ENCODE measurements around the gene NSG1.
"Not testable (repeated sequence)": the region's sequence is repeated elsewhere in the genome, so short reads cannot be mapped to it uniquely, and the experiment has no call there.

The NSG1 gene

GRCh38 chr4:4386736-4387392 is at the start of gene NSG1:
Gene NSG1 (plus strand): TSS chr4:4387102. CDS start chr4:4387630, 528 bp downstream.
- peak; percentile 31 for DNase-seq

GRCh38 chr4:4338210-4339001 is 48.5 kb upstream of the NSG1 start:
- DNase-seq = no peak

- DNase-seq = no peak
Measured at GRCh38 chr4:4339504-4340085, 47.3 kb upstream of the NSG1 start.

- no peak for DNase-seq
Measured at GRCh38 chr4:4341861-4342650, 44.8 kb upstream of the NSG1 start.

GRCh38 chr4:4343038-4343437 is 43.9 kb upstream of the NSG1 start:
- no peak for DNase-seq

- no peak for DNase-seq
Measured at GRCh38 chr4:4344915-4345527, 41.9 kb upstream of the NSG1 start.

GRCh38 chr4:4347585-4347984 is 39.3 kb upstream of the NSG1 start:
- no peak for DNase-seq

- not testable (repeated sequence) for DNase-seq
Measured at GRCh38 chr4:4348585-4348984, 38.3 kb upstream of the NSG1 start.

- no peak for DNase-seq
Measured at GRCh38 chr4:4349867-4350266, 37.0 kb upstream of the NSG1 start.

GRCh38 chr4:4350909-4351308 is 36.0 kb upstream of the NSG1 start:
- no peak for DNase-seq

- no peak for DNase-seq
Measured at GRCh38 chr4:4355302-4355701, 31.6 kb upstream of the NSG1 start.

GRCh38 chr4:4356106-4357041 is 30.5 kb upstream of the NSG1 start:
- DNase-seq = no peak

- no peak for DNase-seq
Measured at GRCh38 chr4:4358093-4358854, 28.6 kb upstream of the NSG1 start.

GRCh38 chr4:4361883-4362282 is 25.0 kb upstream of the NSG1 start:
- no peak for DNase-seq

- no peak for DNase-seq
Measured at GRCh38 chr4:4362991-4363697, 23.8 kb upstream of the NSG1 start.

GRCh38 chr4:4364061-4364460 is 22.8 kb upstream of the NSG1 start:
- no peak for DNase-seq

- no peak for DNase-seq
Measured at GRCh38 chr4:4364486-4365208, 22.3 kb upstream of the NSG1 start.

- DNase-seq = no peak
Measured at GRCh38 chr4:4368809-4369580, 17.9 kb upstream of the NSG1 start.
